HUDEP-2 (cell line): ENCODE data around the gene BACH2.
"Not testable (repeated sequence)": the region's sequence is repeated elsewhere in the genome, so short reads cannot be mapped to it uniquely, and the experiment has no call there.

Experiments
- DNase-seq, 76 experiments: peaks; one replicate each; lab custom pipeline; 2025; ENCODE audit not compliant: unreplicated experiment in 76 of 76; lab: John Stamatoyannopoulos, UW

Gene BACH2

DNA sequence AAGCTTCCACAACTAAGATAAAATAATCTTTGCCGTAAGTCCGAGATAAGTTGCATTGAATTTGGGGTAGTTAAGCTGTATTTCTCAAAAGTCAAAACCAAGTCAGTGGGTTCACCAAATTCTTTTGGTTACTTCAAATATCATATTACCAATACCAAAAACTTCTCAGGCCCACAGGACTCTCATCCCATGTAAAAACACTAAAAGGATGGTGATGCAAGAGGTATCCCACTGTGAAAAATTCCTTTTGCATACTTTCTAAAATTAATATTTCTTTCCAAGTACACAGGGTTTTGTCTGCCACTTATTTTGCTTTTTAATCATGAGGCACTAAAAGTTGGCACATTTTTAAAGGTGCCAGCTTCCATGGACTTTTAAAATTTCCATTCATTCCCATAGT is 251.1 kb downstream of the BACH2 start:
- DNase-seq: no peak

DNA sequence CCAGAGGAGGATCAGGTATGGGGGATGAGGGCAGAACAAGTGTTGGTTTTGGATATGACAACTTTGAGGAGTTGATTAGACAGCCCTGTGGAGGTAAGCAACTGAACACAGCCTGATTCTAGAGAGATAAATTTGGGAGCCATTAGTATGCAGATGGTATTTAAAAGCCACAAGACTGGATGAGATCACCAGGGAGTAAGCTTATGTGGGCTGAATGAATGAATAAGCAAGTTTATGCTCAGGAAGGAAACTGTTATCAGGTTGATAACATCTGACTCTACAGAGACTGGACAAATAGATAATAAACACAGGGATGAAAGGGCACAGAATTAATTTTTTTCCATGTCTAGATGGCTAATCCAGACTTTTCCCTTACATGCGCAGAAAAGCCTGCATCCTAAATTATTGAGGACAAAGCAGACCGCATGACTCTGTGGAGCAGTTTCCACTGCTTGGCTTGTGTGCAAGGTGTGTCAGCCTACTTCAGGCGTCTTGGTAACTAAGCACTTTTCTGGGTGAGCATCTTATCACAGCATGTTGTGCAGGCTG is 251.7 kb downstream of the BACH2 start:
- peak in 8 of 76 experiments; percentile 5 to 58 (median 25) for DNase-seq

DNA sequence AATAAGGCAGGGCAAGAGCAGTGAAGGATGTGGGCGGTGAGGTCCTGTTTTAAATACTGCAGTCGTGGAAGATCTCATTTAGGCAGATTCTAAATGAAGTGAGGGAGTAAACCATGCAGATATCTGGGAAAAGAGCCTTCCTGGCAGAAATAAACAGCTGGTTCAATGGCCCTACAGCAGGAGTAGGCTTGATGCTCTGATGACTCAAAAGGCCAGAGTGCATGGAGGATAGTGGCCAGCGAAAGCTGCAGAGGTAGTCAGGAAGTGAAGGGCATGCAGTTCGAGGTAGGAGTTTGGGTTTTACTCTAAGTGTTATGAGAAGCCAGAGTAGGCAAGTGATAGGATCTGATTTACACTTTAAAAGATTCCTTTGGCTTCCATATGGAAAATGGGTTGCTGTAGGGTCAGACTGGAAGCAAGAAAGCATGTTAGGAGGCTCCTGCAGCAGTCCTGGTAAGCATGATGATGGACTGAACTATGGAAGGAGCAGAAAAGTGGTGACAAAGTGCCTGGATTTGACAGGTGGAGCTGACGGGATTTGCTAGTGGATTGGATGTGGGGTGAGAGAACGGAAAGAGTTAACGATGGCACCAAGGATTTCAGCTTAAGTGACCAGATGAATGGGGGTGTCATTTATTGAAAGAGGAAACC is 252.3 kb downstream of the BACH2 start:
- no peak for DNase-seq

DNA sequence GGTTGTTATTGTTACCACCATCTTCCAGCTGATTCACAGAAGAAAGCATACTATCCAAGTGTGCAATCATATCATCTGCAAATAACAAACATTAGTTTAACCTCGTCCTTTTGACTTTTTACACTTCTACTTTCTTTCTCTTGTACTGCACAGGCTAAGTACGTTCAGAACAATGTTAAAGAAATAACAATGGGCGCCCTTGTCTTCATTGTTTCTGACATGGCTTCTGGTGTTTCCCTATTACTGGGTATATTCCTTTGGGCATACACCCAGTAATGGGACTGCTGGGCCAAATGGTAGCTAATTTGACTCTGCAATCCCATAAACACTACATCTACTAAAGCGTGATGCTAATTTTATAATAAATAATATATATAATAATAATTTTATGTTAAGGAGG is 255.7 kb downstream of the BACH2 start:
- no peak for DNase-seq

DNA sequence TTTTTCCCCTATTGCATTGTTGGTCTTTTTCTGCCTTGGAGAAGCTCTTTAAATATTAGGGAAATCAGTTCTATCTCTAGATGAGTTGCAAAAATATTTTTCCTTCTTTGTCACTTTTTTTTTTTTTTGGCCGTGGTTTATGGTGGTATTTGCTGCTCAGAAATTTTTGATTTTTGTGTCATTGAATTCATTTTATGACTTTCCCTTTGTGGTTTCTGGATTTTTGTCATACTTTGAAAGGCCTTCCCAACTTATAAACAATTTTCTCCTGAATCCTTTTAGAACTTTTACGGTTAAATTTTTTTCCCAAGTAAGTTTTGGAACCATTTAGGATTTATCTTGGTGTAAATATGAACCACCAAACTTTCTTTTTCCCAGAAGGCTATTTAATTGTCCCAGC is 256.7 kb downstream of the BACH2 start:
- no peak for DNase-seq

DNA sequence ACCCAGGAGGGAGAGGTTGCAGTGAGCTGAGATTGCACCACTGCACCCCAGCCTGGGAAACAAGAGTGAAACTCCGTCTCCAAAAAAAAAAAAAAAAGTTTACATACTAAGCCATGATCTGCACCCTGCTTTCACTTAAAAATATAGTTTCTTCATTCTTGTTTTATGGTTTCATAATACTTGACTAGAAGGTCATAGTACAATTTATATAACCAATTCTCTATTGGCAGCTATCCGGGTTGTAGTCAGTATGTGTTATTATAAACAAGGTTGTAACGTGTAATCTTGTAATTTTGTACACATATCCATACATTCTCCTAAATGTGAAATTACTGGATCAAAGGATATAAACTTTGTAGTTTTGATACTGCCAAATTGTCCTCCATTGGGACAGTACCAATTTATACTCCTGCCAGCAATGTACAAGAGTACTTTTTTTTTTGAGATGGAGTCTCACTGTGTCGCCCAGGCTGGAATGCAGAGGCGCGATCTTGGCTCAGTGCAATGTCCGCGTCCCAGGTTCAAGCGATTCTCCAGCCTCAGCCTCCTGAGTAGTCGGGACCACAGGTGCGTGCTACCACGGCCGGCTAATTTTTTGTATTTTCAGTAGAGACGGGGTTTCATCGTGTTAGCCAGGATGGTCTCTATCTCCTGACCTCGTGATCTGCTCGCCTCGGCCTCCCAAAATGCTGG is 257.5 kb downstream of the BACH2 start:
- no peak for DNase-seq

DNA sequence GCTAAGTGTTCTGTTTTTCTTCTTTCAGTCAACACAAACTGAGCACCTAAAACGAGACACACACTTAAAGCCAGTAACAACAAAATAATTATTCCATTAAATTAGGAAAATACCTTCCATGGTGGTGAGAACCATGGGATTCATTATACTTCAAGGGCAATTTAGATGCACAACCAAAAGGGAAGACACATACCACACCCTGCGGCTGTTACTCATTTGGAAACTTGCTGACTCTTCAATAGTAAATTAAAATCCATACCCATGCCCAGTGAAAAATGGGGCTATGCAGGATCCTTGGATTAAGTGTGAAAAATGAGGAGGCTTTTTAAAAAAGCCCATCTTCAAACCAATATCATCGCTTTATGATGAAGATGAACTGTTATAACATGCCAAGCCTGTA is 259.7 kb downstream of the BACH2 start:
- DNase-seq: no peak

DNA sequence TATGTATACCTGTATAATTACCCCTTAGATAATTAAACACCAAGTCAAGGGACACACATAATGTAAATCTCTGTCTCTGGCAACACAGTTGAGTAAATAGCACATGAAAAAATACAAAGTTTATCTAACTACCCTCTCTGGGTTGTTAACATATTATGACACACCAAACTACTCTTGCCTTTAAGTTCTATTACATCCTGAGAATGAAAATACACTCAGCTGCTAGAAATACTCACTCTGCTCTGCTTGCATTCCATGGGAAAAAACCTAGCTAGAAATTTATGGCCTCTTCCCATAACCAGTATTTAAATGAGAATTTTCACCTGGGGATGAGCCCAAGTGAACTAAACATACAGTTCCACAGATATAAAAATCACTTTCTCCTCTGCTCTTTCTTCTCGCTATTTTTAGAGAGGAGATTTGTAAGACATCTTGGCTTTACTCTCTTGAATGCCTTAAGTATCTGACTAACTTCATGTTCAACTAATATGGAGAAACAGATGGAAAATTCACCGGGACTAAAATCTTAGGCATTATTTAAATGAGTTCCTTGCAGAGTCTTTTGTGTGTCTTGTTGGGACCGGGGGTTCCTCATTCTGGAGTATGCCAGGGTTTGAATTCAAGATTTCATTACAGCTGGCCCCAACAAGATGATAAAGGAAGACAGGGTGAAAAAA is 261.5 kb downstream of the BACH2 start:
- no peak for DNase-seq

DNA sequence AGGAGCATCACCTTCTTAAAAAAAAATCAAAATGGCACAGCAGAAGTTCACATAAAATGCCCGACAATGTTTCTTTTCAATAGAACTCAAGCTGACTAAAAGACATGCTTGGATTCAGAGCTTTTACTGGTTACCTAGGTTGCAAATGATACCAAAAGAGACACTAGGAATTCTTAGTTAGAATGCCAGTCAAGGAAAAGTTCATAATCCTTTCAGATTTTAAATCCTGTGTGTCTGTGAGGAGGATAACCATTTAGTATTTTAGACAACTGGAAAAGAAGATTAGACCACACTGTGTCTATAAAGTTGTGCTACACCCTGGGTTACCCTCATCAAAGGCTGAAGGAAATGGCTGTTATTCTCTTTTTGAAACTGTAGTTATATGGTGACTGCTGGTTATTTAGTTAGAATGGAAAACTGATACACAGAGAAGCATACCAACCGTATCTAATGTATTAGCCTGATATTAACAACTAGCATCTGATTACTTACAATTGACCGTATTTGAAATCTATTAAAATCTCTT is 262.8 kb downstream of the BACH2 start:
- no peak for DNase-seq

DNA sequence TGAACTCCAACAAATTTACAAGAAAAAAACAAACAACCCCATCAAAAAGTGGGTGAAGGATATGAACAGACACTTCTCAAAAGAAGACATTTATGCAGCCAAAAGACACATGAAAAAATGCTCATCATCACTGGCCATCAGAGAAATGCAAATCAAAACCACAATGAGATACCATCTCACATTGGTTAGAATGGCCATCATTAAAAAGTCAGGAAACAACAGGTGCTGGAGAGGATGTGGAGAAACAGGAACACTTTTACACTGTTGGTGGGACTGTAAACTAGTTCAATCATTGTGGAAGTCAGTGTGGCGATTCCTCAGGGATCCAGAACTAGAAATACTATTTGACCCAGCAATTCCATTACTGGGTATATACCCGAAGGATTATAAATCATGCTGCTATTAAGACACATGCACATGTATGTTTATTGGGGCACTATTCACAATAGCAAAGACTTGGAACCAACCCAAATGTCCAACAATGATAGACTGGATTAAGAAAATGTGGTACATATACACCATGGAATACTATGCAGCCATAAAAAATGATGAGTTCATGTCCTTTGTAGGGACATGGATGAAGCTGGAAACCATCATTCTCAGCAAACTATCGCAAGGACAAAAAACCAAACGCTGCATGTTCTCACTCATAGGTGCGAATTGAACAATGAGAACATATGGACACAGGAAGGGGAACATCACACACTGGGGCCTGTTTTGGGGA is 264.0 kb downstream of the BACH2 start:
- not testable (repeated sequence) for DNase-seq

DNA sequence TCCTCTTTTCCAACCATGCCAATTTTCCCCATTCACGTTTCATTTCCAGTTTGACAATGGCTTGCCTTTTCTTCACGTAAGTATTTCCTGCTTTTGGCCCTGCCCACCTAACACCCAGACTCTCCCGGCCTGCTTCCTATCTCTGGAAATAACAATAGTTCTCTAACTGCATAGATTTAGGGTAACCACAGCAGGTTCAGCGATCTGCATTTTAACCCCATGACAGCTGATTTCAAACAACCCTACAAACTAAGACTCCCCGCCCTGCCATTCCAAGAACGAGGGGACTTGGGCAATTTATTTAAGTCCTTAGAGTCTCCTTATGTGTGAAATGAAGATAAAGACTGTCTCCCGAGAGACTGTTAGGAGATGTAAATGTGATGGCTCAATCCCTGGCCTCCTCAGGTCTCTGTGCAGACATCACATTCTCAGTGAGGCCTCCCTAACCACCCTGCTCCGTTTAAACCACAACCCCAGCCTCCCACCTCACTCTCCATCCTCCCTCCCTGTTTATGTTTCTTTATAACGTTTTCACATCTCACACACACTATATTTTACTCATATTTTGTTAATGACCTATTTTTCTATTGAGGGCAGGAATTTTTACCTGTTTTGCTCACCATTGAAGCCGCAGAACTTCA is 267.5 kb downstream of the BACH2 start:
- DNase-seq: no peak

DNA sequence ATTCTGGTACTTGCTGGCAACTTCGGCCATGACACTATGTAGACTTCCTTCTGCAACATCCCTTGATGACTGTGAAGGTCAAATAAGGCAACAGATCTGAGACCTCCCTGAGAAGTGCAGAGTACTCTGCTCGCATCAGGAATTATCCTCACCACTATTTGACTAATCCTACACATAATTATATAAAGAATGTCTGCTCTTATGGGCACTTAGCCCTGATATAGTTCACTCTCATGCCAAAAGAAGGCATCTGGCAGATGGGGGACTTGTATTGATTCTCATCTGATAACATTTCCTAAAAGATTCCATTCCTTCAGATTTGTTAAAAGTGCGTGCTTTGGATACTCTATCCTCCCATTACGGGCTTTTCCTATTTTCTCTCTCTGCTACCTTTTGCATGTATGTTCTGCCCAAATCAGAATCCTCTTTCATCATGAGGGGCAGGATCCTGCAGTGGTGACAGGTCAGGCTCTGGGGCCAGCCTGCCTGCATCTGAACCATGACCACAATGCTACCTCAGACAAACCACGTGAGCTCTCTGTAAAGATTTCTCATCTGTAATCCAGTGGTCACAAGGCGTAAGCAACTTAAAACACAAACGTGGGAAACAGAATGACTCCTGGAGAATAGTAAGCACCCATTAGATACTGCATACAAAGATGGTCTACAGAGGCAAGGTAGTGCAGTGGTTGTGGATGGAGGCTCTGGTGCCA is 268.4 kb downstream of the BACH2 start:
- no peak for DNase-seq

DNA sequence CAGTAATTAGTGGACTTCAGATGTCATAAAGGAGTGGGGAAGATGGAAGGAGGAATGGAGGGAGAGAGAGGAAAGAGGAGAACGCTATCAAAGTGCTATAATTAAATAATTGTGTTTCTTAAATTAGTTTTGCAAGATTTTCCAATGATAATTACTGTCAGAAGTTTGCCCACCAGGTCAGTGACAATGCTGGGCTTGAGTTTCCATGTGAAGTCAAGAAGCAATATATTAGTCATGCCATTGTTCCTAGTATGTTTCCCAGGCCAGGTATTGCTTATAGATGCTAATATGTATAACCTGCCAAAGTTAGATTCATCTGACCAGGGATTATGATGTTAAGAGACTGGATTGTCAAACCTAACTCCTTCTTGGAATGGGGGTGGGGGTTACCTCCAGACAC is 270.4 kb downstream of the BACH2 start:
- DNase-seq: no peak

DNA sequence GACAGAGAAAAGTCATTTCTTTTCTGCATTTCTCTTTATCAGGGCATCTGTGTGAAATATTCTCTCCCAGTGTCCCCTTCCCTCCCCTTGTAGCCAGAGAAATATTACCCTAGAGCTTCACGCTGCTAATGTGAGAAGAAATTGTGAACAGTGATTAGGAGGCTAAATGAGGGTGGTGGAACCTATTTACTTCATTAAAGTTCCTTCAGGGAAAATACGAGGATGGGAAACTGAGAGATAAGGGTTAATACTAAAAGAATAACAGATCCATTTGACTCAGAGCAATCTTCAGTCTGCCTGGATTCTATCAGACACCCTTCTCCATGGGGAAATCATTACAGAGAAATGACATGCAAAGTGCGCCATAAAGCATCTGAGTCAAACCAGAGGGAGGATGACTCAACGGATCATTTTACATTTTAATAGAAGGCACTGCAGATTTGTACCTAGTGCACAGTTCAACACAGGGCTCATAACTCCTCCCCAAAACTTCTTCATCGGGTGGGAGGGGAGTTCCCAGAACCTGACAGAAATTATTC is 271.1 kb downstream of the BACH2 start:
- no peak for DNase-seq

DNA sequence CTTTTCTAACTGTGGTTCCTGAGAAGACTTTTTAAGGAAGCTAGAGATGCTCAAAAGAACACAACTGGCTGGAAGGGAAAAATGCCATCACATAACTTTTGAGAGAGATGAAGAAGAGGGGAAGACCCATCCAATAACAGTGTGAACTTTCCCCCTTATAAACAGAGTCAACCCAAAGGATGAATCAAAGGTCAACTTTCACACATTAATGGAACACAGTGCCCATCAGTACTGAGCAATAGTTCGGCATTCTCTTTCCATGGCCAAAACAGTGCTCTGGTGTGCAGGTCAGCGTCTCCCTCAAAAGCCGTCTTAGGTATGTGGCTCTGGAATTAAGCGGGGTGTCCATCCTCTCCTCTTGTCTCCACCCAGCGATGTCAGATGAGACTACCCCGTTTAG is 272.0 kb downstream of the BACH2 start:
- DNase-seq: no peak

DNA sequence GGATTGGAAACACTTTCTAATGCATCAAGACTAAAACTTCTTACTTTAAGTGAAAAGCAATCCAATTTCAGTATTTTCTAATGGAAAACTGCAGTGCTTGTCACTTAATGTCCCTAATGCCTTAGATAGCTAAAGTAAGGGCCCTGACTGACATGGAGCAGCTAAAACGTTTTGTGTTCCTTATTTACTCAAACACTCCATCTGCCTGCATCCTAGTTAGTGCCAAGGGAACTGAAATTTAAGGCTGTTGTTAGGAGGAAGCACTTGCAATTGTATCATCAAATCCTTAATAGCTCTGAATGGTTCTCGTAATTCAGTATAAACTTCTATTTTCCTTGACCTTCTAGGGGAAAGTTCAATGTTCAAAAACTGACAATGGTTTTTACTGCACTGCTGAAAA is 274.9 kb downstream of the BACH2 start:
- DNase-seq: no peak

DNA sequence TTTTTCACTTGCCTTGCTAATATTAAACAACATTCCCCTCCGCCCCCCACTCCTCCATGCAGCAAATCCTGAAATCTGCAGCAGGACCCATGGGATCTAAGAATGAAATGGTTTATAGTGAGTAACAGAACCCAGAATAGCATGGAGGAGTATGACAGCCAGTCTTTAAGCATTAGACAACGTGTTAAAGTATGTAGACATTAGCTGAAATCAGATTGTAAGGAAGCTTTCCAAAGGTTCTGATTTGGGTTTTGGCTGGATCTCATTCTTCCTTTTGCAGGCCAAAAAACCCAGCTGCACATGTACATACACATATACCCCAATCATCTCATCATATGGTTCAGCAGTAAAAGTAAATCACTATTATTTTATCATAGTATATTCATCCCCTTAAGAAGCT is 275.9 kb downstream of the BACH2 start:
- DNase-seq: no peak

DNA sequence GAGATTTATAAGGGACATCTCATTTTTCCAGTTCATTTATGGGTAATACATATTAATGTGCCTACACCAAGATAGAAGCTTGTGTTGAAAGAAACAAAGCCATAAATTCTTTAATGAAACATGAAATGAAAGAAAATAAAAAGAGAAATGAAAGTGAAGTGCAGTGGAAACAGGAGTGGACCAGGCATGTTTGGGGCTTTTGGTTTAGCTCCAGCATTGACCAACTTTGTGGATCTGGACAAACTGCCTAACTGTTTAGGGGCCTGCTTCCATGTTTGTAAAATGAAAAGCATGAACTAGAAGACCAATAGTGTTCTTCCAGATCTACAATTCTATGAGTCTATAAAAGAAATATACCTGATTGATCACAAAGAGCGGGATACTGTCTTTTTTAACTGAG is 277.4 kb downstream of the BACH2 start:
- no peak for DNase-seq

DNA sequence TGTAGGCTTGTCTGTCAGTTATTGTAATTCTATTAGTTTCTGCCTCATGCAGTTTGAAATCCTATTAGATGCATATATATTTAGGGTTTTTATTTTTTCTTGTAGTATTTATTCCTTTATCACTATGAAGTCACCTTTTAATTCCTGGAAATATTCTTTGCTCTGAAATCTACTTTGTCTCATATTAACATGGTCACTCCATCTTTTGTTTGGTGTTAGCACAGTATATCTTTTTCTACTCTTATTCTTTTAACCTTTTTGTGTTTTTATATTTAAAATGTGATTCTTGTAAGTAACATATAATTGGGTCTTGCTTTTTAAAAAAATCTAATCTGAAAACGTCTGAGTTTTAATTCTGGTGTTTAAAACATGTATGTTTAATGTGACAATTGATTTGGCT is 280.8 kb downstream of the BACH2 start:
- no peak for DNase-seq
